Right lobe of liver (tissue), 6 donors: ENCODE measurements around the gene ARRDC4. TPM values are rescaled to one million over a fixed set of nuclear protein-coding genes. Genes with fewer than 3 reads are reported as not detected.
A peak's percentile ranks its signal among the peaks of the same experiment; 100 is the strongest.

ENCODE experiments used
- ATAC-seq, 4 donors: fragments of 200-7000 bp; cut with Tn5 transposase; one replicate each; pipeline ENCODE4 v1.9.1; 2020; ENCODE audit warnings: mild to moderate bottlenecking in 4 of 4, moderate library complexity in 4 of 4
- DNase-seq, 3 donors: peaks; one replicate each; pipeline ENCODE4 v3.0.0-alpha.2; 2020
- H3K27ac ChIP-seq, 3 donors: fragments of 200-600 bp; one replicate each; pipeline ENCODE4 v1.8.0; 2022
- H3K27me3 ChIP-seq, 2 donors: fragments of 200-600 bp; one replicate each; pipeline ENCODE4 v1.8.0; 2022
- H3K36me3 ChIP-seq, 4 donors: fragments of 200-600 bp; sonication (generic) in 1 of 4; one replicate each; pipeline versions ENCODE4 v1.5.1 to v1.8.0; 2017 to 2022; ENCODE audit warnings: control low read depth in 1 of 4
- H3K4me1 ChIP-seq, 4 donors: fragments of 200-600 bp; sonication (generic) in 1 of 4; one replicate each; pipeline versions ENCODE4 v1.5.1 to v1.8.0; 2017 to 2022; ENCODE audit warnings: control low read depth in 1 of 4
- H3K4me3 ChIP-seq, 3 donors: fragments of 200-600 bp; one replicate each; pipeline ENCODE4 v1.8.0; 2022
- H3K9me3 ChIP-seq, 4 donors: fragments of 200-600 bp; sonication (generic) in 1 of 4; one replicate each; pipeline versions ENCODE4 v1.5.1 to v1.8.0; 2017 to 2022; ENCODE audit warnings: control low read depth in 1 of 4
- CTCF ChIP-seq, 4 donors: fragments of 200-600 bp in 3 of 4; fragments of 450-650 bp in 1 of 4; IDR thresholded peaks; one replicate each; pipeline versions ENCODE4 v1.5.1 to v1.8.0; 2016 to 2022; ENCODE audit warnings: antibody characterized with exemption in 4 of 4, mild to moderate bottlenecking in 2 of 4
- POLR2A ChIP-seq: fragments of 450-650 bp; IDR thresholded peaks from one replicate; pipeline ENCODE4 v1.6.1; 2017; ENCODE audit warnings: antibody characterized with exemption, mild to moderate bottlenecking
- WGBS: methylation state at CpG from one replicate; pipeline ENCODE4 v1.1.6; 2018; ENCODE audit warnings: low coverage, low lambda C conversion rate; ENCODE audit not compliant: insufficient coverage; ENCODE audit errors: missing lambda C conversion rate; 5-methylcytosine and 5-hydroxymethylcytosine counted together
- intact Hi-C, 2 donors: fragments of 100-400 bp; cut with DNase I; formaldehyde crosslinking; loops; one replicate each; pipeline versions ENCODE4 v1.11.2 to v1.14.1; 2022
- total RNA-seq, 6 experiments: library from RNA; depleted of rRNA in 2 of 6; stranded (reverse); fragments of >200 nt in 2 of 6; fragmentation: NEBNext Ultra II Directional in 3 of 6; extraction: Animal tissue kit (Norgen Biotek cat#: 25700) in 3 of 6; gene quantifications; one replicate each; pipeline versions ENCODE4 v1.1.0 to v1.2.4, GENCODE V29; 2016 to 2023
- donor health status: DM: no; HTN: yes; CAD: no.
- donor health status: DM: no; HTN: no; CAD: no.
- donor health status: DM: no; HTN: no; CAD: no.
- donor health status: DM: no; HTN: yes; CAD: no.
- donor health status: DM: no; HTN: yes; CAD: no.

The ARRDC4 gene
- total RNA-seq, 6 experiments from 2014 or later: 5.0 to 17.4 (median 12.7) TPM

GRCh38 chr15:97953748-97954147, 6.8 kb upstream of the ARRDC4 start:
- Histone ChIP-seq H3K27me3 (no peaks in the 10 kb centered on the region), H3K4me1 (no peaks in the 10 kb centered on the region), H3K9me3 (no peaks in the 10 kb centered on the region), H3K27ac (no peak overlapping the region), H3K36me3 (no peaks in the 10 kb centered on the region), H3K4me3 (no peak overlapping the region)
- no peak for TF ChIP-seq CTCF (IDR thresholded peaks at IDR 0.05)
- TF ChIP-seq POLR2A: no peak
- no peak for ATAC-seq
- WGBS: 77% methylated on average over 8 of the region's 8 CpGs
- no peak for DNase-seq
- intact Hi-C loops: no loop called here

GRCh38 chr15:97955035-97955434, 5.5 kb upstream of the ARRDC4 start:
- no peak for DNase-seq
- WGBS: 68% methylated on average over 2 of the region's 2 CpGs
- Histone ChIP-seq H3K27ac (no peak overlapping the region), H3K9me3 (no peaks in the 10 kb centered on the region), H3K4me3 (no peak overlapping the region), H3K4me1 (no peaks in the 10 kb centered on the region), H3K27me3 (no peaks in the 10 kb centered on the region), H3K36me3 (no peaks in the 10 kb centered on the region)
- intact Hi-C loops: no loop called here
- no peak for TF ChIP-seq POLR2A
- no peak for TF ChIP-seq CTCF (IDR thresholded peaks at IDR 0.05)
- no peak for ATAC-seq

- Histone ChIP-seq H3K4me1 (no peaks in the 10 kb centered on the region), H3K27me3 (no peaks in the 10 kb centered on the region), H3K36me3 (no peaks in the 10 kb centered on the region), H3K4me3 (no peak overlapping the region), H3K27ac (no peak overlapping the region), H3K9me3 (no peaks in the 10 kb centered on the region)
- ATAC-seq (no peak), DNase-seq (no peak)
- WGBS: 77% methylated on average over 4 of the region's 4 CpGs
- TF ChIP-seq POLR2A (no peak), CTCF (IDR thresholded peaks at IDR 0.05) (no peak)
- intact Hi-C loops: no loop called here
These were observed 5.0 kb upstream of the ARRDC4 start for GRCh38 chr15:97955529-97955928.

- Histone ChIP-seq H3K27ac (peak overlapping the region; percentile 8 to 49 (median 49)), H3K4me3 (peak overlapping the region in 2 of 3 donors; percentile 14 to 20), H3K9me3 (no peaks in the 10 kb centered on the region), H3K36me3 (no peaks in the 10 kb centered on the region), H3K27me3 (no peaks in the 10 kb centered on the region), H3K4me1 (peaks cover 0 to 13% (median 3%) of the 10 kb centered on the region in 4 donors)
- DNase-seq (no peak), ATAC-seq (no peak)
- TF ChIP-seq POLR2A: no peak
- no peak for TF ChIP-seq CTCF (IDR thresholded peaks at IDR 0.05)
- 9% methylated on average over 19 of the region's 19 CpGs for whole genome bisulfite sequencing
- intact Hi-C loops: no loop called here
These were observed 659 bp upstream of the ARRDC4 start for GRCh38 chr15:97959724-97960363.
